ENCODE data around the gene CERK. TPM values are rescaled to one million over a fixed set of nuclear protein-coding genes. Genes with fewer than 3 reads are reported as not detected.
A peak's percentile ranks its signal among the peaks of the same experiment; 100 is the strongest.

Gene CERK
- polyA plus RNA-seq, 1 donor from 2014 or later, result 11.7 TPM

DNA sequence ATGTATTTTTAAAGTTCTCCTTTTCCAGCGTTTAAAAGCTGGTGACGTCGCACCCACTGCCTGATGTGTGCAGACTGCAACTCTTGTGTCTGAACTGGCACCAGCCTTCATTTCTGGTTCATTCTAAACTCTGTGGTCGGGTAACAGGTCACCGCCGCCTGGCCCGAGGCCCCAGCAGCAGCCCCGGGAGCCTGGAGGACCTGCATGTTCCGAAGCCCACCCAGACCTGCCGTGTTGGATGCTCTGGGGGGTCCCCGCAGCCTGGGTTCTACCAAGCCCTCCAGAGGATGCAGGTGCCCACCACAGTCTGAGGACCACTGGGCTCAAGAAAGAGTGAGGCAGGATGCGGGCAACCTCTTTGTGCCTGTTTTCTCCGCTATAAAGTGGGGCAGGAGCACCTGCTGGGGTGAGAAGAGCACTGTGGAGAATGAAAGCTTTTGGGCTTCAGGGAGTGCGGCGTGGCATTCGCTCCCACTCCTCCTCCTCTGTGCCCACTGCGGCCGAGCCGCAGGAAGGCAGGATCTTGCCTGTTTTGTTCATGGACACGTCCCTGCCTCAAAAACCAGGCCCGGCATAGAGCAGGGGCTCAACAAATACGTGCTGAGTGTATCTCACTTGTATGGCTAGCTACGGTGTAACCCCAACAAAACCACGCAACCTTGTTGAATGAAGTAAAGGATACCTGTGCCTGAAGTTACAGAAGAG is 40.1 kb downstream of the CERK start:
- H3K36me3 Mint-ChIP-seq, result peaks cover 6% of the 10 kb centered on the region
- H3K9me3 Mint-ChIP-seq, result no peaks in the 10 kb centered on the region
- H3K4me3 Mint-ChIP-seq, result no peak overlapping the region
- H3K27me3 Mint-ChIP-seq, result no peaks in the 10 kb centered on the region
- no peak overlapping the region for H3K27ac Mint-ChIP-seq
- no peaks in the 10 kb centered on the region for H3K4me1 Mint-ChIP-seq

DNA sequence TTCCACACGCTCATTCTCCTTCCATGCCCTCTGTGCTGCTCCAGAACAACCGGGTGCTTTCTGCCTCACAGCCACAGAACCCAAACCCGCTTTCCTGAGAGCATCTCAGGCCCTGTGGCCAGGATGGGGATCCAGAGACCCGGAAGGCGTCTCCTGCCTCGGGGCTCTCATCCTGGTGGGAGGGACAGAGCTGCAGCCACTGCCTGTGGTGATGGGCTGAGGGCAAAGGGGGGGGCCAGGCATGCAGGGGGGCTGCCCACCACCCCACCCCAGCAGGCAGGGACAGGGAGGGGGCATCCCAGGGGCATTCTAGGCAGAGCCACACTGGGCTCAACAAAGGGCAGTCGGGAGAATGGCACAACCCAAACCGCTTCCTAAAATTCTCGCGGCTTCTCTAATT is 41.4 kb downstream of the CERK start:
- Mint-ChIP-seq H3K4me3 (no peak overlapping the region), H3K27ac (no peak overlapping the region), H3K9me3 (no peaks in the 10 kb centered on the region), H3K36me3 (peaks cover 7% of the 10 kb centered on the region), H3K27me3 (no peaks in the 10 kb centered on the region), H3K4me1 (no peaks in the 10 kb centered on the region)

DNA sequence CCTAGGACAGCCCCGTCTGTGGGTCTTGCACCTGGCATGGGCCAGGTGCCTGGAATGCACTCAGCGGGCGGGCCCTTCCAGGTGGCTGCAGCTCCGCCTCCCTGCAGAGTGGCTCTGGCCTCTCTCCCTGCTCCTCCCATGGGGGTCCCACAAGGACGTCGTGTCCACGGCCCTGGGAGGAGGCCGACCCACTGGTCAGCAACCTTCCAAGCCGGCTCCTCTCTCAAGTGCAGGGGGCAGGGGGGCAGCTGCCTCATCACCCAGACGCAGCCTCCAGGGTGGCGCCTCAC is 41.9 kb downstream of the CERK start:
- H3K4me1 Mint-ChIP-seq, result no peaks in the 10 kb centered on the region
- H3K9me3 Mint-ChIP-seq, result no peaks in the 10 kb centered on the region
- no peak overlapping the region for H3K27ac Mint-ChIP-seq
- no peaks in the 10 kb centered on the region for H3K27me3 Mint-ChIP-seq
- H3K4me3 Mint-ChIP-seq, result no peak overlapping the region
- H3K36me3 Mint-ChIP-seq, result peaks cover 10% of the 10 kb centered on the region

DNA sequence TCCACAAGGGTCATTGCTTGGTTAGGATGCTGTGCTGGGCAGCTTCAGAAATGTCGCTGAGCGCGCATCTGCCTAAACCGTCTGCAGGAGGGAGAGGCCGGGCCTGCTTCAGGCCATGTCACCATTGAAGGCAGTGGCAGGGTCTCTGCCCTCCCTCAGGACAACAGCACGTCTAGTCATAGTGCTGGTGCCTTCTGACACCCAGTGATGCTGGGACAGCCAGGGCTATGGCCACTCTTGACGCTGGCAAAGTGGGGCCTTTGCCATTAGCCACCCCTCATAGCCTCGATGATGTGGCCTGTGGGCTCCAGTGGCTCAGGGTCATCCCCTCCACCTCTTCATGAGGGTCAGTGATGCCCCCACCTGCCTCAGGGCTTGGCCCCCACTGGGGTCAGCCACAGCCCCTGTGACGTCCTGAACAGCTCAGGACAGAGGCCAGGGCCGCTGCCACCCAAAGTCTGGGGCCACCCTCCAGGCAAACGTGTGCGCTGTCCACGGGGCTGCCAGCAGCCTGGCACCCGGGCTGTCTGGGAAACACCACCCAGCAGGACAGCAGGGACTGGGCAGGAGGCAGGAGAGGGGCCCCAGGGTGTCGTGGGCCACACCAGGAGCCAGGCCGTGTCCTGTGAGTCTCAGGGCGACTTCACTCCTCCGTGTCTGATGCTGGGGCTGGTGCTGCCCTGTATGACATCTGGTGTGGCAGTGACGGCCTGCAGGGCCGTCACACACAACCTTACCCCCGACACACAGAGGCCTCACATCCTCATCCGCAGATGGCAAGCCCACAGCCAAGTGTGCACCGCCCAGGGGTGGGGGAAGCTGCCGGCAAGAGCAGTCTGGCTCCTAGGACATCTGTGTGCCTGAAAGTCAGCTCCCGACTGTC is 42.5 kb downstream of the CERK start:
- Mint-ChIP-seq H3K36me3 (peaks cover 13% of the 10 kb centered on the region), H3K4me1 (peaks cover 0 to 2% (median under 1%) of the 10 kb centered on the region in 3 donors), H3K27ac (no peak overlapping the region), H3K4me3 (no peak overlapping the region), H3K27me3 (no peaks in the 10 kb centered on the region), H3K9me3 (no peaks in the 10 kb centered on the region)

DNA sequence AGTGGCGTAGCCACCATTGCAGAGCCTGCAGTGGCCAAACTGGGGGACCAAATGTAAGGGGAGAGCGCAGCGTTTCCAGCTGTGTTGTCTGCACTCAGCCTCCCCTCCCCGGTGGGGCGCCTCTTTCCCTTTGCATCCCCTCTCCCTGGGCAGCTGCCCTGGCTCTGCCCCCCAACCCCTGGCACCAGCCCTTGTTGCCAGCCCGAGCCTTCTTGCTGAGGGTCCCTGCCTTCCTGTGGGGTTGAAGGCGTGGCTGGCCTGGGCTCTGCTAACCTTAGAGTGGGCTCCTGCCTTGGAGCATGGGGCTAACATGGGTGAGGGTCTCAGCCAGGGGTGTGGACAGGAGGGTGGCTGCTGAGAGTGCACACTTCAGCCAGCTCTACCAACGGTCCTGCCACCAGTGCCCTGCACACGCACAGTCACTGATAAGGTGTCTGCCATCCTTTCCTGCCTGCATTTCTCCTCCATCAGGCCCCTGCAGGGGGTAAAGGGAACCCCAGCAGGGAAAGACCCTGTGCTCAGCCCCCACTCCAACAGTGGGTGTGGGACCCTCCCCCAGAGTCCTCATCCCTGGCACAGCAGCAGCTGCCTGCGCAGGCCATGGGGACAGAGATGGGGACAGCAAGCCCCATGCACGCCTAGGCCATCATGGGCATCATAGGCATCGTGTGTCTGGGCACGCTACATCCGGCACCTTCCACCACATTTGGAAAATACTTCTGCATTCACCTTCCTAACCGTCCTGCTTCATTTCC is 43.5 kb downstream of the CERK start:
- peaks cover 0 to 4% (median 2%) of the 10 kb centered on the region in 3 donors for H3K4me1 Mint-ChIP-seq
- H3K27me3 Mint-ChIP-seq, result no peaks in the 10 kb centered on the region
- no peak overlapping the region for H3K27ac Mint-ChIP-seq
- H3K36me3 Mint-ChIP-seq, result peaks cover 12% of the 10 kb centered on the region
- no peaks in the 10 kb centered on the region for H3K9me3 Mint-ChIP-seq
- H3K4me3 Mint-ChIP-seq, result no peak overlapping the region

DNA sequence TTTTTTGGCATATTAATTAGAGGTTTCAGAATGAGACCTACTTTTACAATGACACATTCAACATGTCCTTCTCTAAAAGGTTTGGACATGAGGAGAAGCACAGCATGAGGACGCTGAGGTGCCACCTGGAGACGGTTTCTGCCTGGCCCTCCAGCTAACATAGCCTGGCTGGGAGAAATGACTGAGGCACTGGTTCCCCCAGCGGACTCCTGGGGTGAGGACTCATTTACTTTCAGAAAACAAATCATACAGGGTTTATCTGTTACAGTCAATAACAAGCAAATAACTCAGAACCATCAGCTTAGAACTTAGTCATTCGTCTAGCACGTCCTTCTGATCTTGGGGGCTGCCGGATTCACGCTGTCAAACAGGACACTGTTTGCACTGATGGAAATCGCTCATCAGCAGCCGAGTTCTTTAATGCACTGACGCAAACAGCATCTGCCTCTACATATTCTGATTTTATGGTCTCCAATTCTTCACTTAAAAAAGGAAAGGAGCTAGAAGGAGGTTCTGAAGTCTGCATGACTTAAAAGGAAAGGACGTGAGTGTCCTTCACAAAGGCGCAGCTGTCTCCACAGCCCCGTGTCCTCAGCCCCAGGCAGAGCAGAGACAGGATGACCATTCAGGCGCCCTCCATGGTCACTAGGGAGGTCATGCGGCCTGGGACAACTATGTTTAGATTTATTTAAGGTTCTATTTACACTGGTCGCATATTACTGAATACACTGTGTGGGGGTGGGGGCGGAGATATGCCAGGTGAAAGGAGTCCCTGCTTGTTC is 44.2 kb downstream of the CERK start:
- H3K36me3 Mint-ChIP-seq, result peaks cover 12% of the 10 kb centered on the region
- no peaks in the 10 kb centered on the region for H3K9me3 Mint-ChIP-seq
- H3K4me1 Mint-ChIP-seq, result peaks cover 0 to 4% (median 2%) of the 10 kb centered on the region in 3 donors
- no peaks in the 10 kb centered on the region for H3K27me3 Mint-ChIP-seq
- no peak overlapping the region for H3K27ac Mint-ChIP-seq
- H3K4me3 Mint-ChIP-seq, result no peak overlapping the region

DNA sequence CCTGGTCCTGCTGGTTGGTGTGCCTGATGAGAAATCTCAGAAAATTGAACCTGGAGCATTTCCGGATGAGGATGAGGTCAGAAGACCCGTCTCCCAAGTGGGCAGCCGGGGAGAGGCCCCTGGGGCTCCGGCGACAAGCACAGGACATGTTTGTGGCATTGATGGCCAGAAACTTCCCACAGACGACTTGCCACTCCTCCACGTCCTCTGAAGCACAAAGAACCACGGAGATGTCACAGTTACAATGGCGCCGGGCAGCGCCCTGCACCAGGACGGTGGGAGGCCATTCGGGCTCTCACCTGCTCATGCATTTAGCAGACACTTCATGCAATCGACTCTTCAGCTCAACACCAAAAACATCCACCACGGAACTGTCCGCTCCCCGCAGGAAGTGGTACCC is 46.5 kb downstream of the CERK start:
- Mint-ChIP-seq H3K9me3 (no peaks in the 10 kb centered on the region), H3K4me1 (peaks cover 0 to 4% (median 2%) of the 10 kb centered on the region in 3 donors), H3K27ac (no peak overlapping the region), H3K27me3 (peaks cover under 1% of the 10 kb centered on the region), H3K36me3 (peaks cover 12% of the 10 kb centered on the region), H3K4me3 (no peak overlapping the region)

DNA sequence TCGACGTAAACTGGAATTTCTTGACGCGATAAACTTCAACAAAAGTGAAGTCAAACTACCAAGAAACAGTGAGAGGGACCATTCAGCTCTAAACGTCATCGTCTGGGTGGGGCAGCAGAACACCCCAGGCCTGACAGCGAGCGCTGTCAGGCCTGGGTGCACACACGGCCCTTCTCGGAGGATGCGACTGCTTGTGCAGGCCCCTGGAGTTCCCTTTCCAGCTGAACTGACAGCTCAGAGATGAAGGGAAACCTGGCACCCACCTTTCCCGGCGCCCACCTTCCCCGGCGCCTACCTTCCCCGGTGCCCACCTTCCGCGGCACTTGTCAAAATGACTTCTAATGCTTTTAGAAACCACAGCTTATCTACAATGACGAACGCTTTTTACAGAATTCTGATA is 47.9 kb downstream of the CERK start:
- no peak overlapping the region for H3K27ac Mint-ChIP-seq
- peaks cover 11% of the 10 kb centered on the region for H3K27me3 Mint-ChIP-seq
- peaks cover 9 to 15% (median 11%) of the 10 kb centered on the region in 3 donors for H3K4me1 Mint-ChIP-seq
- no peak overlapping the region for H3K4me3 Mint-ChIP-seq
- H3K36me3 Mint-ChIP-seq, result peaks cover 14% of the 10 kb centered on the region
- no peaks in the 10 kb centered on the region for H3K9me3 Mint-ChIP-seq

DNA sequence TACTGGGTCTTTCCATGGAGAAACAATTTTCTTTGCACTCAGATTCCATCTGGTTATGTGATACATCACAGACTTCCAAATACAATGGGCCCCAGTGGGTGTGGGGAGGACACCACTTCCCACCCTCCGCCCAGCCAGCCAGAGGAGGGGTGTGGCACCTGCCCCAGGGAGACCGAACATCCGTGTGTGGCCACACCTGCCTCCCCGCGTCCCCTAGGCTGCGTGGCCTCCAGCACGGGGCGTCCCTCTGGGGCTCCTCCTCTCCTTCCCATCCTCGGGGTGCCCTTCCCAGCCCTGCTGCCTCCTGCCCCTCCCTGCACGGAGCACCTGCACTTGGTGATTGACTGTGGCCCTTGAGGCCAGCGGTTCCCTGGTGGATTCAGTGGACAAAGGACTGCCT is 49.1 kb downstream of the CERK start:
- H3K36me3 Mint-ChIP-seq, result peaks cover 14% of the 10 kb centered on the region
- H3K4me3 Mint-ChIP-seq, result no peak overlapping the region

DNA sequence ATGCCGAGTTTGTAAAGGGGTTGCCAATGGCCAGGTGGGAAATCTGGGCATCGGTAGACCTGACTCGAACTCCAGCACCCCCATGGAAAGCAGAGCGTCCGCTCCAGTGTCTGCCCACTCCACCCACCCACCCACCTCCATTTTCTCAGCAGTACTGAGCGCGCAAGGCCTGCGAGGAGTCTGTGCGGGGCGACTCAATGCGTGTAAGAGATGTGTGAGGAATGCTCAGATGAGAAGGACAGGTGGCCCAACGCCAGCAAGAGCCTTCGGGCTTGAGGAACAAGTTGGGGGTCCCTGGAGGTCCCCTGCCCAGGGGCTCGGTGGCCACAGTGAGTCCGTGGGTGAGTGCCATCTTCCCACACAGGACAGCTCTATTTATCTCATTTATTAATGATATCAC is 50.6 kb downstream of the CERK start:
- Mint-ChIP-seq H3K4me3 (peak overlapping the region in 1 of 4 donors; percentile 70), H3K4me1 (peaks cover 23 to 31% (median 25%) of the 10 kb centered on the region in 3 donors), H3K9me3 (no peaks in the 10 kb centered on the region), H3K36me3 (peaks cover 11% of the 10 kb centered on the region), H3K27ac (no peak overlapping the region), H3K27me3 (peaks cover 15% of the 10 kb centered on the region)

More for the DNA sequence above, 49.1 kb downstream of the CERK start:
- Mint-ChIP-seq H3K9me3 (no peaks in the 10 kb centered on the region), H3K4me1 (peaks cover 21 to 27% (median 23%) of the 10 kb centered on the region in 3 donors), H3K27me3 (peaks cover 14% of the 10 kb centered on the region), H3K27ac (no peak overlapping the region)

DNA sequence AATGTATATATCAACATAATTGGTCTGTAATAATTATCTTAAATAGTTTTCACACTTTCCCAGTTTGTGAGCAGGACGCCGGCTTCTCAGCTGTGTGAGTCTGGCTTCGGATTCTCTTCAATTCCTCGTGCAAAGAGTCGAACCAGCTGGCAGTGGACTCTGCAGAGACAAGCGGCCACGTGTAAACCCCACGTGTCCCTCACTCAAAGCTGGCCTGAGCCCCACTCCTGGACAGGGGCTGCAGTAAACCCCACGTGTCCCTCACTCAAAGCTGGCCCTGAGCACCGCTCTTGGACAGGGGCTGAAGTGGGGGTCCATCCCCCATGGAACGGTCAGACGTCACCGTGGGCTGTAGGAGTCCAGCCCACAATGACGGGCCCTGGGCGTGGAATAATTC is 51.0 kb downstream of the CERK start:
- peaks cover 23 to 31% (median 28%) of the 10 kb centered on the region in 3 donors for H3K4me1 Mint-ChIP-seq
- H3K36me3 Mint-ChIP-seq, result peaks cover 11% of the 10 kb centered on the region
- H3K27me3 Mint-ChIP-seq, result peaks cover 15% of the 10 kb centered on the region
- H3K9me3 Mint-ChIP-seq, result no peaks in the 10 kb centered on the region
- no peak overlapping the region for H3K27ac Mint-ChIP-seq
- H3K4me3 Mint-ChIP-seq, result no peak overlapping the region

DNA sequence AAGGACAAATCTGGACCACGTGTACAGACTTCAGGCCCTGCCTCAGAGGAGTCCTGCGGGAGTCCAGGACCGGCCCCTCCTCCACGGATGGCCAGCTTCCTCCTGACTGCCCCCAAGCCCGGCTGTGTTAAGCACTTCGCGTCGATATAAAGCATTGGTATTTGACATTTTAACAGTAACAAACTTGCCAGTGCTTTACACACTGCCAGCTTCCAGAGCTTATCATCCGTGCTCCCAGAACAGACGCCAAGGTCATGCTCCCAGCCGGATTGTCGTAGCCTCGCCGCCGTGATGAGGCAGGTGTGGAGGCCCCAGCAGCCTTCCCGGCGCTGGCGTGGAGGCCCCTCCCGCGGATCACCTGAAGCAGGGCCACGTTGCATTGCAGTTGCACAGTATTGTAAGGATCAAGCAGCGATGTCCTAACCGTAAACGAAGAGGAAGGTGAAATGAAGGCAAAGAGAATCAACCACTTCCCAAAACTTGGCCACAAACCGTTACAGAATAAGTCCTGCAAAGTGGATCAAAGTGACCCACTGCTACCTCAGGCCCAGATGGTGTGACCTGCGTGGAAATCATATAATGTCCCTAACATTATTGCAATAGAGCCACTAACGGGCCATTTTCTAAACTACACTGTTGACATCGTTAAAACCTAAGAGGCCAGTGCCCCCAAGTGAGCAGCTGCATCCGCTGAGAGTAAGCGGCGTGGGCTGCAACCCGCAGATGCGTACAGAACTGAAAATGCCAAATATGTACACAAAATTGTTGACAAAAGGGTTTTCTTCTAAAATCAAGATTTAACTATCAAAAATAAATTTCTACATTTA is 51.6 kb downstream of the CERK start:
- Mint-ChIP-seq H3K9me3 (no peaks in the 10 kb centered on the region), H3K27me3 (peaks cover 16% of the 10 kb centered on the region), H3K27ac (peak overlapping the region in 1 of 3 donors; percentile 90), H3K4me3 (no peak overlapping the region), H3K36me3 (peaks cover 7% of the 10 kb centered on the region), H3K4me1 (peaks cover 23 to 33% (median 28%) of the 10 kb centered on the region in 3 donors)

DNA sequence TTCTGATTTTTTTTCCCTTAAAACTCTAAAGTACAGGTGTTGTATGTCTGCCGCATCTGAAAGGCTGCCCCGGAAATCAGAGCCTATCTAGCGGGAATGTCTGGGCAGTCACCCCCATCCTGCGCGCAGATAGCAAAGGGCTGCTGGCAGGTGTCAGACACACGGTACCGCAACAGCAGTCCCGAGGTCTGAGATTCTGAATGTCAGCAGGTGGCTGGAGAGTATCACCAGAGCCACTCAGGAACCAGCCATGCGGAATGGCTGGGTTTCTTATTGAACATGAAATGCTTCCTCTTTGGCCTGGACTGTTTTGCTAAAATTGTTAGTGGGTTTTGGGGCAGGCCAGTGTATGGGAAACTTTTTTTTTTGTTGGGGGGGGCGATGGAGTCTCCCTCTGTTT is 53.3 kb downstream of the CERK start:
- no peaks in the 10 kb centered on the region for H3K9me3 Mint-ChIP-seq
- H3K4me1 Mint-ChIP-seq, result peaks cover 21 to 30% (median 28%) of the 10 kb centered on the region in 3 donors
- peak overlapping the region in 3 of 4 donors; percentile 51 to 83 (median 74) for H3K4me3 Mint-ChIP-seq
- H3K27ac Mint-ChIP-seq, result peak overlapping the region; percentile 7 to 90 (median 48)
- peaks cover 18% of the 10 kb centered on the region for H3K27me3 Mint-ChIP-seq
- peaks cover 2% of the 10 kb centered on the region for H3K36me3 Mint-ChIP-seq
